Ecto neural progenitor cell (in vitro differentiated cells): ENCODE measurements around the gene CPT1C.

Source experiments
- DNase-seq: peaks from one replicate; pipeline ENCODE4 v3.0.0-alpha.2; 2018; ENCODE audit warnings: low spot score

CPT1C gene

GRCh38 chr19:49660338-49660961 is 30.5 kb upstream of the CPT1C start:
- DNase-seq = no peak

GRCh38 chr19:49662011-49662410 is 28.9 kb upstream of the CPT1C start:
- DNase-seq = no peak

GRCh38 chr19:49663224-49663623 is 27.7 kb upstream of the CPT1C start:
- DNase-seq = no peak

GRCh38 chr19:49664171-49665035 is 26.5 kb upstream of the CPT1C start:
- peak; percentile 95 for DNase-seq

- no peak for DNase-seq
These were observed 25.9 kb upstream of the CPT1C start for GRCh38 chr19:49665036-49665350.

GRCh38 chr19:49665351-49666119 is 25.4 kb upstream of the CPT1C start, which contains the start of the genes BCL2L12 and IRF3:
TSS of gene BCL2L12 (plus strand) at chr19:49665933. CDS start at chr19:49666693, 760 bp downstream.
TSS of gene IRF3 (minus strand) at chr19:49665857. CDS start at chr19:49664838, 1,019 bp downstream.
- DNase-seq = peak; percentile 98

- DNase-seq = no peak
These were observed 24.8 kb upstream of the CPT1C start for GRCh38 chr19:49666120-49666444.

GRCh38 chr19:49667473-49667872 is 23.4 kb upstream of the CPT1C start:
- DNase-seq = no peak

GRCh38 chr19:49669516-49669915 is 21.4 kb upstream of the CPT1C start:
- DNase-seq = no peak

- peak; percentile 91 for DNase-seq
These were observed 18.6 kb upstream of the CPT1C start for GRCh38 chr19:49672131-49672919.

GRCh38 chr19:49676136-49676783 is 14.7 kb upstream of the CPT1C start:
- DNase-seq = no peak

GRCh38 chr19:49676784-49677230 is 14.1 kb upstream of the CPT1C start:
- DNase-seq = peak; percentile 100

- no peak for DNase-seq
These were observed 13.6 kb upstream of the CPT1C start, which contains the start of gene PRMT1 for GRCh38 chr19:49677231-49677900. TSS of gene PRMT1 (plus strand) at chr19:49677271. CDS start at chr19:49677281, 10 bp downstream.

GRCh38 chr19:49677901-49678674 is 12.8 kb upstream of the CPT1C start:
- peak; percentile 95 for DNase-seq

GRCh38 chr19:49678985-49679770 is 11.7 kb upstream of the CPT1C start:
- no peak for DNase-seq

- DNase-seq = no peak
These were observed 11.0 kb upstream of the CPT1C start for GRCh38 chr19:49679771-49680413.

GRCh38 chr19:49680421-49681351 is 10.2 kb upstream of the CPT1C start:
- DNase-seq = peak; percentile 99
